Ascending aorta (tissue), 2 donors: ENCODE measurements around the gene ORC5. TPM values are rescaled to one million over a fixed set of nuclear protein-coding genes. Genes with fewer than 3 reads are reported as not detected.
"Not testable (repeated sequence)": the region's sequence is repeated elsewhere in the genome, so short reads cannot be mapped to it uniquely, and the experiment has no call there.

ENCODE experiments used
- DNase-seq, 2 donors: peaks; one replicate each; pipeline ENCODE4 v3.0.0-alpha.2; 2019; ENCODE audit warnings: low spot score in 2 of 2
- H3K27ac ChIP-seq, 2 donors: fragments of 200-600 bp; sonication (generic); one replicate each; pipeline ENCODE4 v1.5.1; 2016 to 2017; ENCODE audit warnings: mild to moderate bottlenecking in 1 of 2
- H3K27me3 ChIP-seq: fragments of 200-600 bp; sonication (generic); one replicate; pipeline ENCODE4 v1.5.1; 2017
- H3K36me3 ChIP-seq, 2 donors: fragments of 200-600 bp; sonication (generic); one replicate each; pipeline ENCODE4 v1.5.1; 2016
- H3K4me1 ChIP-seq, 2 donors: fragments of 200-600 bp; sonication (generic); one replicate each; pipeline ENCODE4 v1.5.1; 2016 to 2017; ENCODE audit warnings: mild to moderate bottlenecking in 1 of 2
- H3K4me3 ChIP-seq, 2 donors: fragments of 200-600 bp; sonication (generic); one replicate each; pipeline ENCODE4 v1.5.1; 2016 to 2017; ENCODE audit warnings: mild to moderate bottlenecking in 1 of 2
- H3K9me3 ChIP-seq, 2 donors: fragments of 200-600 bp; sonication (generic); one replicate each; pipeline ENCODE4 v1.5.1; 2016
- CTCF ChIP-seq, 3 experiments: fragments of 200-600 bp in 2 of 3; fragments of 450-650 bp in 1 of 3; sonication (generic) in 2 of 3; IDR thresholded peaks; one replicate each; pipeline ENCODE4 v1.5.1; 2016 to 2019; ENCODE audit warnings: antibody characterized with exemption in 3 of 3, mild to moderate bottlenecking in 1 of 3, moderate library complexity in 1 of 3
- intact Hi-C: fragments of 100-400 bp; cut with DNase I; formaldehyde crosslinking; loops from one replicate; pipeline ENCODE4 v1.15.1; 2023
- total RNA-seq: library from RNA; depleted of rRNA; stranded (reverse); fragments of >200 nt; gene quantifications from one replicate; pipeline ENCODE4 v1.1.0, GENCODE V29; 2016

ORC5 gene
- total RNA-seq, 1 donor from 2014 or later = 46.2 TPM

DNA sequence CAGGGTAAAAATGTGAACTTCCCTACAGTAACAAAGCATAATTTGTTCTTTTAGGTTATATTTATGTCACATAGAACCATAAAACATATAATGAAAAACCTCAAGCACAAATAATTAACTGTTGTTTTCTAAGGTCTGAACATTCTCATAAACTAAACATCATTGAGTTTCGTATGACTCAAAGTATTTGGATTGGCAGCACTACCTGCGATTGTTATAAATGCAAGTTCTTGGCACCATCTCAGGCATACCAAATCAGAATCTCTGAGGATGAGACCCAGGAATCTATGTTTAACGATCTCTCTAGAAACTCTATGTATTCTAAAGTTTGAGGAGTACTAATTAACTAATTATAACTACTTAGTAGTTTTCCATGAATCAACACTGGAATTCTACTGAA, 22.5 kb downstream of the ORC5 start:
- Histone ChIP-seq H3K27me3 (no peaks in the 10 kb centered on the region), H3K4me3 (no peak overlapping the region), H3K27ac (no peak overlapping the region), H3K36me3 (peaks cover 39 to 52% of the 10 kb centered on the region in 2 donors), H3K9me3 (no peaks in the 10 kb centered on the region), H3K4me1 (no peaks in the 10 kb centered on the region)
- no peak for TF ChIP-seq CTCF (IDR thresholded peaks at IDR 0.05)
- DNase-seq = no peak
- intact Hi-C loops = no loop called here

DNA sequence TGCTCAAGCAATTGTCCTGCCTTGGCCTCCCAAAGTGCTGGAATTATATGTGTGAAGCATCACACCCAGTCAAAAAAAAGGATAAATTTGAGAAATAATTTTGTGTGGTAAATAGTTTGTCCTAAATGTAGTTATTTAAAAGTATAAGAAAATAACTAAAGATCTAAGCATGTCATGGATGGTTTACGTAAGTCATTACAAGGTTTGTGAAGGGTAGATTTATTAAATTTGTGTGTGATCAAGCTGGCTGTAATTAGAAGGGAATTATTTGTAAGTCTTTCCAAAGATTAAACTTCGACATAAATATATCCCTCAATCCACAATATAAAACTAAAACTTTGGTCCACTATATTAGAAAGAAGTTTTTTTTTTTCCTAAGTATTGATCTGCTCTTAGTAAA, 28.6 kb downstream of the ORC5 start:
- H3K4me1 ChIP-seq = no peaks in the 10 kb centered on the region
- TF ChIP-seq CTCF (IDR thresholded peaks at IDR 0.05) = no peak
- DNase-seq = no peak
- no peaks in the 10 kb centered on the region for H3K27me3 ChIP-seq
- intact Hi-C loops = no loop called here
- no peak overlapping the region for H3K4me3 ChIP-seq
- peaks cover 20 to 50% of the 10 kb centered on the region in 2 donors for H3K36me3 ChIP-seq
- no peak overlapping the region for H3K27ac ChIP-seq
- no peaks in the 10 kb centered on the region for H3K9me3 ChIP-seq

DNA sequence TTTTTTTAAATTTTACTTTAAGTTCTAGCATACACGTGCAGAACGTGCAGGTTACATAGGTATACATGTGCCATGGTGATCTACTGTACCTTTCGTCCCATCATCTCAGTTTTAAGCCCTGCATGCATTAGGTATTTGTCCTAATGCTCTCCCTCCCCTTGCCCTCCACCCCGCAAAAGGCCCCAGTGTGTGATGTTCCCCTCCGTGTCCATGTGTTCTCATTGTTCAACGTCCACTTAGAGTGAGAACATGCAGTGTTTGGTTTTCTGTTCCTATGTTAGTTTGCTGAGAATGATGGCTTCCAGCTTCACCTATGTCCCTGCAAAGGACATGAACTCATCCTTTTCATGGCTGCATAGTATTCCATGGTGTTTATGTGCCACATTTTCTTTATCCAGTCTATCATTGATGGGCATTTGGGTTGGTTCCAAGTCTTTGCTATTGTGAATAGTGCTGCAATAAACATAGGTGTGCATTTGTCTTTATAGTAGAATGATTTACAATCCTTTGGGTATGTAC, 30.2 kb downstream of the ORC5 start:
- intact Hi-C loops, H3K4me3 ChIP-seq, H3K27ac ChIP-seq, H3K27me3 ChIP-seq, H3K4me1 ChIP-seq, DNase-seq, H3K9me3 ChIP-seq: not testable (repeated sequence)
- H3K36me3 ChIP-seq = peaks cover 9 to 35% of the 10 kb centered on the region in 2 donors

- Histone ChIP-seq H3K27me3 (no peaks in the 10 kb centered on the region), H3K4me1 (no peaks in the 10 kb centered on the region), H3K9me3 (no peaks in the 10 kb centered on the region), H3K36me3 (peaks cover 6 to 27% of the 10 kb centered on the region in 2 donors), H3K27ac (no peak overlapping the region), H3K4me3 (no peak overlapping the region)
- DNase-seq = no peak
- no peak for TF ChIP-seq CTCF (IDR thresholded peaks at IDR 0.05)
- intact Hi-C loops = no loop called here
These were observed 31.5 kb downstream of the ORC5 start for GRCh38 chr7:104176332-104176731.

- DNase-seq = no peak
- intact Hi-C loops = no loop called here
- no peak for TF ChIP-seq CTCF (IDR thresholded peaks at IDR 0.05)
These were observed 32.3 kb downstream of the ORC5 start for GRCh38 chr7:104175361-104175984.

DNA sequence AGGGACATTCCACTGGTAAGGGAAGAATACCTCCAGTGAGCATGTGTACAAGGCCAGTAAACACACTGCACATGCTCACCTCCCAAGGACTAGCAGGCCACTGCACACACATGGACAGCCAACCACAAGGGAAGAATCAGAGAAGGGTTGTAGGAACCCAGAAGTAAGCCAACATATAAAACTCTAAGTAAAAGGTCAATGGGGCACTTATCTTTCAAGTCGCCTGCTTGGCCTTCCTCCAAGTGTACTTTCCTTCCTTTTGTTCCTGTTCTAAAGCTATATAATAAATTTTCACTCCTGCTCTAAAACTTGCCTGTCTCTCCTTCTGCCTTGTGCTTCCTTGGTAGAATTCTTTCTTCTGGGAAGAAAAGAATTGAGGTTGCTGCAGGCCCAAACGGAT, 33.0 kb downstream of the ORC5 start:
- no peak overlapping the region for H3K27ac ChIP-seq

More at GRCh38 chr7:104175361-104175984, 32.3 kb downstream of the ORC5 start:
- Histone ChIP-seq H3K27me3 (no peaks in the 10 kb centered on the region), H3K4me3 (no peak overlapping the region), H3K27ac (no peak overlapping the region), H3K4me1 (no peaks in the 10 kb centered on the region), H3K9me3 (no peaks in the 10 kb centered on the region), H3K36me3 (peaks cover 3 to 23% of the 10 kb centered on the region in 2 donors)

More for the DNA sequence above, 33.0 kb downstream of the ORC5 start:
- Histone ChIP-seq H3K4me1 (no peaks in the 10 kb centered on the region), H3K4me3 (no peak overlapping the region), H3K27me3 (no peaks in the 10 kb centered on the region), H3K9me3 (no peaks in the 10 kb centered on the region), H3K36me3 (peaks cover 3 to 19% of the 10 kb centered on the region in 2 donors)
- no peak for DNase-seq
- intact Hi-C loops = no loop called here
- no peak for TF ChIP-seq CTCF (IDR thresholded peaks at IDR 0.05)
